ENCODE results near the gene STAT5B. TPM values are rescaled to one million over a fixed set of nuclear protein-coding genes. Genes with fewer than 3 reads are reported as not detected.

The STAT5B gene
- total and polyA plus RNA-seq, 2 of the 13 experiments (the other 11 are each of a cell fraction or from before 2014, with no cell fraction given) = 21.0 to 42.8 TPM

- TF ChIP-seq NPAS2 (CRISPR knock-in tag; IDR thresholded peaks at IDR 0.05; ENCODE audit: borderline replicate concordance) (no peak), ZNF780A (CRISPR knock-in tag; IDR thresholded peaks at IDR 0.05) (no peak), GABPA (IDR thresholded peaks at IDR 0.05; ENCODE audit: low read depth, low read length) (no peak), GABPA (CRISPR knock-in tag; IDR thresholded peaks at IDR 0.05; ENCODE audit: low read depth) (no peak), PAWR (CRISPR knock-in tag; IDR thresholded peaks at IDR 0.05; ENCODE audit: borderline replicate concordance) (no peak), SMC3 (IDR thresholded peaks at IDR 0.05; ENCODE audit: low read length) (peak; percentile 17; the same call in 1 of the 2 replicates), SKIL (CRISPR knock-in tag; IDR thresholded peaks at IDR 0.05; ENCODE audit: borderline replicate concordance) (no peak), NR3C1 (CRISPR knock-in tag; IDR thresholded peaks at IDR 0.05) (no peak), ZNF674 (CRISPR knock-in tag; IDR thresholded peaks at IDR 0.05; ENCODE audit: low read depth) (0 out of 2 replicates have a peak, but pooled peaks have one; percentile 74), ZNF513 (CRISPR knock-in tag; conservative IDR thresholded peaks at IDR 0.05) (no peak), XBP1 (CRISPR knock-in tag; IDR thresholded peaks at IDR 0.05) (no peak), HINFP (CRISPR knock-in tag; IDR thresholded peaks at IDR 0.05; ENCODE audit: low read depth) (no peak), ZNF556 (CRISPR knock-in tag; IDR thresholded peaks at IDR 0.05; ENCODE audit: borderline replicate concordance) (peak; percentile 95), ZNF615 (CRISPR knock-in tag; IDR thresholded peaks at IDR 0.05; ENCODE audit: borderline replicate concordance) (no peak), ZMYM2 (CRISPR knock-in tag; IDR thresholded peaks at IDR 0.05) (peak; percentile 40; the same call in 1 of the 2 replicates), ZHX2 (IDR thresholded peaks at IDR 0.05; ENCODE audit: low read depth) (no peak), ZHX2 (CRISPR knock-in tag; IDR thresholded peaks at IDR 0.05; ENCODE audit: borderline replicate concordance) (0 out of 2 replicates have a peak, but pooled peaks have one; percentile 68), JUNB (CRISPR knock-in tag; IDR thresholded peaks at IDR 0.05; ENCODE audit: borderline replicate concordance) (no peak)
Measured at GRCh38 chr17:42312285-42313130, 36.3 kb upstream of the STAT5B start (continued).
